CD4-positive, alpha-beta T cell (primary cell): ENCODE measurements around the gene DIABLO. TPM values are rescaled to one million over a fixed set of nuclear protein-coding genes. Genes with fewer than 3 reads are reported as not detected.
A peak's percentile ranks its signal among the peaks of the same experiment; 100 is the strongest.

Experiments used
- ATAC-seq: fragments of 200-7000 bp; cut with Tn5 transposase; one replicate; pipeline ENCODE4 v1.10.0; 2022; ENCODE audit warnings: mild to moderate bottlenecking; ENCODE audit not compliant: poor library complexity
- CTCF ChIA-PET: fragments of 350-600 bp; sonication (Branson Sonifier 250); formaldehyde crosslinking; loops from one replicate; lab custom pipeline; 2021; ENCODE audit warnings: antibody characterized with exemption, inconsistent platforms; lab: Charles Lee
- POLR2A ChIA-PET: fragments of 350-600 bp; sonication (Branson Sonifier 250); formaldehyde crosslinking; loops from one replicate; lab custom pipeline; 2021; ENCODE audit warnings: antibody characterized with exemption, inconsistent platforms; lab: Charles Lee
- DNase-seq, 14 experiments: peaks; one replicate each; pipeline ENCODE4 v3.0.0-alpha.2; 2013 to 2020; ENCODE audit warnings: mixed read lengths in 2 of 14
- H3K27ac ChIP-seq, 2 donors: one replicate each; pipeline versions ENCODE4 v1.5.1 to v1.7.0; 2013; ENCODE audit warnings: low read length in 2 of 2, low read depth in 1 of 2, mild to moderate bottlenecking in 1 of 2
- H3K27me3 ChIP-seq, 2 experiments: 1 replicate in 1 of 2; 2 replicates in 1 of 2; pipeline versions ENCODE4 v1.6.1 to v1.7.0; 2013; ENCODE audit warnings: low read length in 2 of 2, control low read depth in 1 of 2, mild to moderate bottlenecking in 1 of 2, moderate library complexity in 1 of 2; ENCODE audit not compliant: insufficient read depth in 2 of 2, control insufficient read depth in 1 of 2
- H3K36me3 ChIP-seq: one replicate; pipeline ENCODE4 v1.6.1; 2013; ENCODE audit warnings: low read length, control low read depth; ENCODE audit not compliant: insufficient read depth
- H3K4me1 ChIP-seq: one replicate; pipeline ENCODE4 v1.6.1; 2013; ENCODE audit warnings: low read length, control low read depth; ENCODE audit not compliant: insufficient read depth
- H3K4me3 ChIP-seq: one replicate; pipeline ENCODE4 v1.5.1; 2013; ENCODE audit warnings: mild to moderate bottlenecking, low read length, moderate library complexity
- H3K9me3 ChIP-seq, 2 experiments: 1 replicate in 1 of 2; 2 replicates in 1 of 2; pipeline versions ENCODE4 v1.6.1 to v1.7.0; 2013; ENCODE audit warnings: low read length in 2 of 2, mild to moderate bottlenecking in 2 of 2, control low read depth in 1 of 2, moderate library complexity in 1 of 2; ENCODE audit not compliant: control insufficient read depth in 1 of 2, insufficient read depth in 1 of 2
- H3K27ac Mint-ChIP-seq: one replicate; pipeline ENCODE4 v1.8.0; 2020; ENCODE audit warnings: mixed read lengths
- H3K27me3 Mint-ChIP-seq: one replicate; pipeline ENCODE4 v1.8.0; 2021; ENCODE audit warnings: mixed read lengths
- H3K36me3 Mint-ChIP-seq: one replicate; pipeline ENCODE4 v1.8.0; 2021; ENCODE audit warnings: low read depth, mixed read lengths
- H3K4me1 Mint-ChIP-seq: one replicate; pipeline ENCODE4 v1.8.0; 2021; ENCODE audit warnings: low read depth, mixed read lengths
- H3K4me3 Mint-ChIP-seq: one replicate; pipeline ENCODE4 v1.8.0; 2020; ENCODE audit warnings: mild to moderate bottlenecking, mixed read lengths
- H3K9me3 Mint-ChIP-seq: one replicate; pipeline ENCODE4 v1.8.0; 2020; ENCODE audit warnings: mixed read lengths
- intact Hi-C, 2 experiments: fragments of 100-400 bp; cut with DNase I in 1 of 2; cut with micrococcal nuclease in 1 of 2; formaldehyde crosslinking; loops; one replicate each; pipeline versions ENCODE4 v1.15.1 to v1.9.0; 2023 to 2025; cut with DNase I, micrococcal nuclease
- total RNA-seq, 174 experiments: library from RNA in 2 of 174; stranded (reverse) in 2 of 174; gene quantifications; one replicate each; pipeline ENCODE4 v1.2.3 and lab custom pipeline; 2021 to 2026
- TF ChIP-seq, protein P1 (sequence below): fragments of 200-600 bp; IDR thresholded peaks from one replicate; pipeline ENCODE4 v1.8.0; 2022; ENCODE audit warnings: antibody characterized with exemption, mild to moderate bottlenecking

Gene DIABLO
- total RNA-seq, 2 experiments from 2014 or later, result 90.3 to 91.3 TPM

DNA sequence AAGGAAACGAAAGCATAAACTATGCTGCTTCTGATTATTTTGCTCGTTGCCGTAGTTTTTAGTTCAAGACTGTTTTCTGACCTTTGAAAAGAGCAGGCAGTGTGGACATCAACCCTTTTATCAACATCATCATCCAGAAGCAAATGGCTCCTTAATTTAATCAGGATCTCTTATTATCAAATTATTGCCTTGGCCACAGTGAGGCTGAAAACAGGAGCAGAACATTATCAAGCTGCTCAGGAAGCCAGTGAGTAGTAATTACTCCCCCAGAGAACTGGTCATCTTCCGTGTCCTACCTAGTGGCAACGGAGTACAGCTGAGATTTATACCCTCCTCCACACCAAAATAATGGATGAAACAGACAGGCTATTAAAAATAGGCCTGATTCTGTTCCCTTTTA, 2.2 kb upstream of the DIABLO start:
- Mint-ChIP-seq H3K36me3 (peaks cover 58% of the 10 kb centered on the region), H3K9me3 (no peaks in the 10 kb centered on the region), H3K27ac (no peak overlapping the region), H3K27me3 (no peaks in the 10 kb centered on the region), H3K4me1 (peaks cover 34% of the 10 kb centered on the region), H3K4me3 (peak overlapping the region; percentile 62)
- TF ChIP-seq, protein P1, sequence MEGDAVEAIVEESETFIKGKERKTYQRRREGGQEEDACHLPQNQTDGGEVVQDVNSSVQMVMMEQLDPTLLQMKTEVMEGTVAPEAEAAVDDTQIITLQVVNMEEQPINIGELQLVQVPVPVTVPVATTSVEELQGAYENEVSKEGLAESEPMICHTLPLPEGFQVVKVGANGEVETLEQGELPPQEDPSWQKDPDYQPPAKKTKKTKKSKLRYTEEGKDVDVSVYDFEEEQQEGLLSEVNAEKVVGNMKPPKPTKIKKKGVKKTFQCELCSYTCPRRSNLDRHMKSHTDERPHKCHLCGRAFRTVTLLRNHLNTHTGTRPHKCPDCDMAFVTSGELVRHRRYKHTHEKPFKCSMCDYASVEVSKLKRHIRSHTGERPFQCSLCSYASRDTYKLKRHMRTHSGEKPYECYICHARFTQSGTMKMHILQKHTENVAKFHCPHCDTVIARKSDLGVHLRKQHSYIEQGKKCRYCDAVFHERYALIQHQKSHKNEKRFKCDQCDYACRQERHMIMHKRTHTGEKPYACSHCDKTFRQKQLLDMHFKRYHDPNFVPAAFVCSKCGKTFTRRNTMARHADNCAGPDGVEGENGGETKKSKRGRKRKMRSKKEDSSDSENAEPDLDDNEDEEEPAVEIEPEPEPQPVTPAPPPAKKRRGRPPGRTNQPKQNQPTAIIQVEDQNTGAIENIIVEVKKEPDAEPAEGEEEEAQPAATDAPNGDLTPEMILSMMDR, result no peak
- no peaks in the 10 kb centered on the region for H3K27me3 ChIP-seq
- POLR2A ChIA-PET, result interaction anchor here (3.6 to 7.6 kb wide), 2 partner anchors 17 to 39 kb away, joined by 49 to 123 read pairs; partner anchors contain the start of gene VPS33A
- no peak for ATAC-seq
- H3K4me3 ChIP-seq, result no peak overlapping the region
- no peak overlapping the region for H3K27ac ChIP-seq
- CTCF ChIA-PET, result interaction anchor here (3.4 kb wide), 1 partner anchor 38 kb away, joined by 24 read pairs; the partner anchor contains the start of gene VPS33A
- H3K4me1 ChIP-seq, result peaks cover 33% of the 10 kb centered on the region
- intact Hi-C loops, result loop anchor here in 1 of 2 experiments (1.0 to 5.0 kb wide), 4 partner anchors 37 to 744 kb away; partner anchors contain the start of genes DENR, KNTC1 and RSRC2
- H3K9me3 ChIP-seq, result no peaks in the 10 kb centered on the region
- peaks cover 50% of the 10 kb centered on the region for H3K36me3 ChIP-seq
- peak in 1 of 14 experiments; percentile 28 for DNase-seq

DNA sequence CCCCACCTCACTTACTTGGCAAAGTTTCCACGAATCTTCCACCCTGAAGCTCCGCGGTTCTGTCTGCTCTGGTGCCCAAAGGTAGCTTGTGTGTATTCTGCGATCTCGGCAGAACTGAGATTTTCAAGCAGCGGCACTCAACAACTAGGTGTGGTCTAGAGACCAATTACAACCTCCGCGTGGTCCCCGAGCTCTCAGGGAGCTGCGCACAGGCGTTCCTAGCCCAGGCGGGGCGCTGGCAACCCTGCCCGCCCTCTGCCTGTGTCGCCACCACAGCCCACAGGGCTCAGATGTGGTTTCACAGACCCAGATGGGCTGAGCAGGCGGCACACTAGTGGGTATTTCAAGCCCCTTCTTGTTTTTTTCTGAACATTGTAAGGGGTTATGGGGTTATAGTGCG, 1.5 kb upstream of the DIABLO start:
- Mint-ChIP-seq H3K4me1 (peaks cover 34% of the 10 kb centered on the region), H3K4me3 (peak overlapping the region; percentile 78), H3K27ac (no peak overlapping the region), H3K9me3 (no peaks in the 10 kb centered on the region), H3K27me3 (no peaks in the 10 kb centered on the region), H3K36me3 (peaks cover 59% of the 10 kb centered on the region)
- DNase-seq (peak in 7 of 14 experiments; percentile 13 to 88 (median 41)), ATAC-seq (no peak)
- POLR2A ChIA-PET, result interaction anchor here (2.4 to 7.6 kb wide), 3 partner anchors 17 to 39 kb away, joined by 15 to 123 read pairs (median 49); partner anchors contain the start of gene VPS33A
- Histone ChIP-seq H3K27ac (no peak overlapping the region), H3K4me3 (peak overlapping the region; percentile 49), H3K4me1 (peaks cover 37% of the 10 kb centered on the region), H3K27me3 (no peaks in the 10 kb centered on the region), H3K9me3 (no peaks in the 10 kb centered on the region), H3K36me3 (peaks cover 49% of the 10 kb centered on the region)
- intact Hi-C loops, result loop anchor here (2.0 to 5.0 kb wide), 4 partner anchors 17 to 745 kb away; partner anchors contain the start of genes DENR (in 1 of the 2), KNTC1 (in 1 of the 2) and RSRC2 (in 1 of the 2)
- TF ChIP-seq, protein P1, result no peak
- CTCF ChIA-PET, result interaction anchor here (3.4 kb wide), 1 partner anchor 39 kb away, joined by 24 read pairs; the partner anchor contains the start of gene VPS33A

DNA sequence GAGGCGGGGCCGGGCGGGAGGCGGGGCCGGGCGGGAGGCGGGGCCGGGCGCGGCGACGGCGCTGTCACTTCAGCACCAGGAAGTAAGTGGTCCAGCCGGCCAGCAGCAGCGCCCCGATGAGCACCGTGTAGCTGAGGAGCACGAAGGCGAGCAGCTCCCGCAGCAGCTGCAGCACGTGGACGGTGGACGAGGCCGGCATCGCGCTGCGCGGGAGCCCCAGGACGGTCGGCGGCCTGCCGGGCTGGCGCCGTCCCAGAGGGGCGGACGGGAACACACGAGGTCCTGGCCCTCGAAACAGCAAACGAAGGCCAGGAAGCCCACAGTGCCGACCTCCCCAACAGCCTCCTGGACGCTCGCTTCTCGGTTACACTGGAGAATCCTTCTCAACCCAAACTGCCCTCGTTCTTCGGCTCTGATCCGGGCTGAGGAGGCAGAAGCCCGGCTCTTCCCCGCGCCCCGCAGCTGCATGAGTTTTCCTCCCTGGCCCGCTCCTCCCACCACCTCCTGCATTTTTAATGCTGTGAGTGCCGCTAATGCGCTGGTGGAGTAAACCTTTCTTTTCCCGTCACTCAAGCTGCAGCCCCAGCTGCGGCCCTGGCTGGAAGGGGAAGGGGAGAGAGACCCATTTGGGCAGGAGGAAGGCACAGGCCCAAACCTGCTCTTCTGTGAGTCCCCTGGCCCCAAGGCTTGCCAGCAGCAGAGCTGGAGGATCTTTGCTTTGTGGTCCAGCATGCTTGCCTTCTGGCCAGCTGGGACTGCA, 694 bp upstream of the DIABLO start:
- peaks cover 57% of the 10 kb centered on the region for H3K36me3 Mint-ChIP-seq
- ChIA-PET POLR2A (interaction anchor here (0.6 to 7.6 kb wide), 26 partner anchors 11 to 1973 kb away, joined by 3 to 123 read pairs (median 5); partner anchors contain the start of genes B3GNT4, CFAP251, KNTC1 and MPHOSPH9), CTCF (interaction anchor here (0.5 to 3.4 kb wide), 2 partner anchors 40 to 112 kb away, joined by 6 to 24 read pairs; partner anchors contain the start of gene VPS33A)
- Histone ChIP-seq H3K4me1 (peaks cover 37% of the 10 kb centered on the region), H3K27me3 (no peaks in the 10 kb centered on the region), H3K9me3 (no peaks in the 10 kb centered on the region), H3K36me3 (peaks cover 48% of the 10 kb centered on the region), H3K27ac (peak overlapping the region in 1 of 2 donors; percentile 33), H3K4me3 (peak overlapping the region; percentile 49)
- no peaks in the 10 kb centered on the region for H3K27me3 Mint-ChIP-seq
- TF ChIP-seq, protein P1, result no peak
- H3K9me3 Mint-ChIP-seq, result no peaks in the 10 kb centered on the region
- peaks cover 34% of the 10 kb centered on the region for H3K4me1 Mint-ChIP-seq
- H3K4me3 Mint-ChIP-seq, result peak overlapping the region; percentile 78
- DNase-seq (no peak), ATAC-seq (no peak)
- intact Hi-C loops, result loop anchor here (1.0 to 5.0 kb wide), 5 partner anchors 18 to 746 kb away; partner anchors contain the start of genes DENR (in 1 of the 2), KNTC1 (in 1 of the 2), RSRC2 (in 1 of the 2) and VPS33A (in 1 of the 2)
- H3K27ac Mint-ChIP-seq, result peak overlapping the region; percentile 95
